Fibroblast of the conjunctiva (primary cell): ENCODE data around the gene HDDC2.
"Not testable (repeated sequence)": the region's sequence is repeated elsewhere in the genome, so short reads cannot be mapped to it uniquely, and the experiment has no call there.

Source experiments
- DNase-seq: peaks from one replicate; pipeline ENCODE4 v3.0.0-alpha.2; 2010; ENCODE audit warnings: low read depth

HDDC2 gene

DNA sequence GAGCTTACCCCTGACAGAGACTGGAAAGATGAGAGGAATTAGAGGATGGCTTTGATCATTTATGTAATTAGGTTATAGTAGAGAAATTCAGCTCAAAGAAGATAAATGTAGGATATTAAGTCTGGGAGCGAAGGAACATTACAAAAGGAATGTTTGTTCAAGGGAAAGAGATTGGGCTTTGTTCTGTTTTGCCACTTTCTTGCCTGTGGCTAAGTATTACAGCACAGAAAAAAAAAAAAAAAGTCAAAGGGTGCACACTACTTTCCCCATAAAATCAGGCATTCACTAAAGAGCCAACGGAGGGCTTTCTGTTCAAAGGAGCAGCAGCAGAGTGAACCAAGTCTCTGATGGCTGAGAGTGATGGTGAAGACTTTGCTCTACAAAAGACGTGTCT, 5.0 kb upstream of the HDDC2 start:
- no peak for DNase-seq

DNA sequence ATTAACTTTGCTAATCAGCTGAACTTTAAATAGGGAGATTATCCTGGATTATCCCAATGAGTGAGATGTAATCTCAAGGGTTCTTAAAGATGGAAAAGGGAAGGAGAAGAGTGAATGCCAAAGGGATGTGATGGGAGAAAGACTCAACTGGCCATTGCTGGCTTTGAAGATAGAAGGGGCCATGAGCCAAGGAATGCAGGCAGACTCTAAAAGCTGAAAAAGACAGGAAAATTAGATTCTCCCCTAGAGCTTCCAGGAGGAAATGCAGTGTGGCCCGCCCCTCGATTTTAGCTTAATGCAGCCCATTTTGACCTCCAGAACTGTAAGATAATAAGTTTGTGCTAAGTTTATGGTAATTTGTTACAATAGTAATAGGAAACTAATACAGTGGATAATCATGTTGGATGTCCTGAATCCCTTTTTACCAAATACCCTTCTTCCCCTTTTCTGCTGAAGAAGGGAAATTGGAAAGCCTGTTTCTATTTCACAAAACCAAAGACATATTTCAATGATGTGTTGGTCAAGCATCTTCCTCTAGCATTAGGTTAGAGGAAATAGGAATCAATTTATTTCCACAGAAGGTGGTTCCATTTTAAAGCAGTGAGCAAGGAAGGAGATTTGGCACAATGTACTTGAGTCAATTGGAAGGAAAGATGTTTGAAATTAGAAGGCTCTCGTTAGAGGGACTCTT, 3.3 kb upstream of the HDDC2 start:
- DNase-seq, result no peak

DNA sequence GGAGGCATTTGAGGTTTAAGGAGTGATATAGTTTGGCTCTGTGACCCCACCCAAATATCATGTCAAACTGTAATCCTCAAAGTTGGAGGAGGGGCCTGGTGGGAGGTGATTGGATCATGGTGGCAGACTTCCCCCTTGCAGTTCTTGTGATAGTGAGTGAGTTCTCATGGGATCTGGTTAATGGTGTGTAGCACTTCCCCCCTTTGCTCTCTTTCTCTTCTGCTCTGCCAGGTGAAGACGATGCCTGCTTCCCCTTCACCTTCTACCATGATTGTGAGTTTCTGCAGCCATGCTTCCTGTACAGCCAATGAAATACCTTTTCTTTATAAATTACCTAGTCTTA, 1.7 kb upstream of the HDDC2 start:
- no peak for DNase-seq

DNA sequence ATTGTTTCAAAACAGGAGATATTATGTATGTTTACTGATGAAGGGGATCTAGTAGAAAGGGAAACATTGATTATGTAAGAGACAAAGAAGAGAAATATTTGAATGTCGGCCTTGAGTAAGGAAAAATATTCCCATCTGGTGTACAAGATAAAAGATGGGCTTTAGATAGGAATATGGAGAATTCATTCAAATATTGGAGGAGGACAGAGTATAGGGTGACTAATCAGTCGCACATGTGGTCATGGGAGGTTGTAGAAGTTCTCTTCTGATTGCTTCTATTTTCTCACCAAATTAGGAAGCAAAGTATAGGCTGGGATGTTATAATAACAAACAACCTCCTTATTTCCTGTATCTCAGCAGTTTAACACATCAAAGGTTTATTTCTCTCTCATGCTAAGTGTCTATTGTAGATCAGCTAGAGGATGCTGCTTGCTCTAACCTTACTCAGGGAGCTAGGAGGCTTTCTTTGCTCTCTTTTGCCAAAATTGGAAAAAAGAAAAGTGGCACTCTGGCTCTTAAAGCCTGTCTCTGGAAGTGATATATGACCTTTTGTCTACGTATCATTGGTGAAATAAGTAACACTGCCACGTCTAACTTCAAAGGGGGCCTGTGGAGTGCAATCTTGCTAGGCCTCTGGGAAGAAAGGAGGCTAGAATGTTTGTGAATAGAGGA, 1.2 kb upstream of the HDDC2 start:
- DNase-seq, result no peak

DNA sequence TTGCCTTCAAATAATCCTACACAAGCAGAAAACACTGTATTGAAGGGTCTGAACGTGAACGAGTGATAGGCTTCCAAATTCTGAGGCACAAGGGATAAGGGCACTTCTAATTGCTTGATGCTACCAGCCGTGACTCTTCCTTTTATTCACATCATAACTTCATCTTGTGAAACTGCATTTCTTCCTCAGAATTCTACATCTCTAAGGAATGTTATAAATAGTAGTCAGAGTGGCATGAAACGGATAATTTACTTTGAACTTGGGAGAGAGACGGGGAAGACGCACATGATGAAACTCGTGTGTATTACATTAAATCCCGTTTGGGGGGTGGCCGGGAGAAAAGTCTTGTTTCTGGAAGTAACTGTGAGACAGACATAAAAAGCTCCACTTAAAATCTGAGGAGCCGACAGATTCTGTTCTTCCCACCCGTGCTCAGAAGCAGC, 754 bp downstream of the HDDC2 start:
- peak; percentile 26 for DNase-seq

DNA sequence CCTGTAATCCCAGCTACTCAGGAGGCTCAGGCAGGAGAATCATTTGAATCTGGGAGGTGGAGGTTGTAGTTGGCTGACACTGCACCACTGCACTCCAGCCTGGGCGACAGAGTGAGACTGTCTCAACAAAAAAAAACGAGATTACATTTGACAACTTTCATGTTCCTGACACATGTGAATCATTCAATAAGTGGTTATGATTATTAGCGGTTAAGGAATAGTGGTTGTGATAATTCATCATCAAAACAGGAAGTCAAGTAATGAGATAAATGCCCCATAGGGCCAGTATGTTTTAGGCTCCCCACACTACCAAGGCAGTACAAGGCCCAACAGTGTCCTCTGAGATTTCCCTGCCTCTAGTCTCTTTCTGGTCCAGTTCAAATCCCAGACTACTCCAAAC, 2.5 kb downstream of the HDDC2 start:
- no peak for DNase-seq

DNA sequence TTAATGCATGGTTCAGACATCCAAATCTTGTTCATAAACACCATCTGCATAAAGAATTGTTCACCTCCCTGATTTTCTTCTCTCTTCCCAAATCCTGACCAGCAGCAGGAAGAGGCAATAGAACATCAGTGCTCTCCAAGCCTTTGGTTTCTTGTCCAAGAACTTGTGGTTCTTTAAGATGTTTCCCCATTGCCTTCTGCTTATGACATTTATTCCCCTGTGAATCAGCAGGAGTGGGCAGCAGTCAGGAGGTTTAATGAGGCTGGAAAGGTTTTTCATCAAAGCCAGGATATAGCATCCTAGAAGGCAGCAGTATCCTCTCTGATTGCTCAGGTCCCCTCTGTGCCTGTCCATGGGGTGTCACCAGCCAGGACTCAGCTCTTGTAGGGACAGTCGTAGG, 5.3 kb downstream of the HDDC2 start:
- DNase-seq, result no peak

DNA sequence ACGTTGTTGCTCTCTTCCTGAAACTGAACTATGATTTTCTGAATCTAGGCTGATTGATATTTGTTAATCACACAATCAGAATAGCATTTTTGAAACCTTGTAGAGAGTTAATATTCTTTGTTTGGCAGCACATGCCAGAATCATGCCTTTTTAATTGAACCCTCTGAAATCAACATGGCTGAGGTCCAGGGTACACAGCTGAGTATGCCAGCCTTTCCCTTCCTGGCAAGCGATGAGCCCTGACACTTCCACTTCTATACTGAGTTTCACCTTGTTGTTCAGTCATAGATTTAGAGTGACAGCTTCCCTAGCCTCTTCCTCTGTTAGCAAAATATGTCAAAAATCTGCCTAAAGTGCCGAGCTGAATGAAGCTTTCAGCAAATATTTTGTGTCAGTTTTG, 6.8 kb downstream of the HDDC2 start:
- no peak for DNase-seq

DNA sequence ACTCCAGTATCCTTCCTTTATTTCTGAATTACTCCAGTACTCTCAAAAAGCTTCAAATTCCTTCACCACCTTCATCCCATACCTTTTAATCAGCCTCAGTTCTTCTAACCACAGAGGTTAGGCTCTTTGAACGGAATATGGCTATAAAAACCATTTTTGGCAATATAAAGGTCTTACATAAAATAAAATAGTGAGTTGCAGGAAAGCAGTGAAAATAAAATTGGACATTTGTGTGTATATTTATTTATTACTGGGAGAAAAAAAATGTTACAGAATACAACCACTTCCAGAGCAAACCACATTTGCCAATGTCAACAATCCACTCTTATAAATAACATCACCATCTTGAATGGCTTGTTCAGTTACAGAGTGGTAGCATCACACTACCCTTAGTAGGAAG, 7.7 kb downstream of the HDDC2 start:
- no peak for DNase-seq

DNA sequence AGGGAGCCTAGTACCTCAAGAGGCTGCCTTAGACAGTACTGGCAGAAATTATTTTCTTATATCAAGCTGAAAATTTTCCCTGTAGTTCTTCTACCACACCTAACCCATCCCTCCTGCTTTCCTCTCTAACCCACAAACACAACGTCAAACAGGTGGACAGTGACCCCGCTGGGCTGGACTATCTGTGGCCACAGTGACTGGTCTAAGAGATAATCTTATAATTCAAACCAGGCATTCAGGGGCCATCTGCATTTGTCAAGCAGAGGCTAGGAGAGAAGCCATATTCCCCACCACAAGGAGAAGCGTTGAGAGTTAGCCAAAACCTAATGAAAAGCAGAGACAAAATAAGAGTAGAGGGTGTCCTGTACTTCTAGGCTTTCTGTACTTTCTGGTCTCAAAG, 8.2 kb downstream of the HDDC2 start:
- no peak for DNase-seq

DNA sequence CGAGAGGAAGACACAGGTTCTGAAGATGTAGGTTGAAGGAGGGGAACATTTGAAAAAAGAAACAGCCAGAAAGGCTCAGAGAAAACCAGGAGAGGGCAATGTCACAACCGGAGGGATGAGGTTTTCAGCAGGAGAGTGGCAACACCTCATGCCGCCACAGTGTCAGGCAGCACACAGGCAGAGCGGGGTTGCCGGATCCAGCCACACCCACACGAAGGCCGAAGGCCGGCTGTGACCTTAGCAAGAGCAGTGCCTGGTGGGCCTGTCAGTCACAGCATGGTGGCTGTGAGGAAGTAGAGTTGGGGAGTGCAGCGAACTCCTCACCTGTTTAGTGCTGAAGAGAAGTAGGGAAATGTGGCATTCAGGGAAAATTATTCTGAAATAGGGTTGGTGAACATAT, 14.0 kb downstream of the HDDC2 start:
- no peak for DNase-seq

DNA sequence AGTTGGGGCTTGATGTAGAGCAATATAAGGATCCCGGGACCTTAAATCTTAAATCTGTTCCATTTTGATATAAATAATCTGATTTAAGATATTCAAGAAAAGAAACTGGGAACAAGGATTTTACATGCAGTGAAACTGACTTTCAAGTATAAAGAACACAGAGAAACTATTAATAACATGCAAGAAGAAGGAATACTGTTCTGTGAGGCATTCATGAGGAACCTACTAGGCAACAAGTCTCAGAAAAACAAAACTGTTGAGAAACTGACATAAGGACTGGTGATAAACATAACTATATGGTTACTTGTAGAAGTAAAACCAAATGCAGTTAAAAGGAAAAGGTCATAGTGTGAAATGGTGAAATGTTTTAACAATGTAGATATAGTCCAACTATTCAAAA, 15.8 kb downstream of the HDDC2 start:
- no peak for DNase-seq

DNA sequence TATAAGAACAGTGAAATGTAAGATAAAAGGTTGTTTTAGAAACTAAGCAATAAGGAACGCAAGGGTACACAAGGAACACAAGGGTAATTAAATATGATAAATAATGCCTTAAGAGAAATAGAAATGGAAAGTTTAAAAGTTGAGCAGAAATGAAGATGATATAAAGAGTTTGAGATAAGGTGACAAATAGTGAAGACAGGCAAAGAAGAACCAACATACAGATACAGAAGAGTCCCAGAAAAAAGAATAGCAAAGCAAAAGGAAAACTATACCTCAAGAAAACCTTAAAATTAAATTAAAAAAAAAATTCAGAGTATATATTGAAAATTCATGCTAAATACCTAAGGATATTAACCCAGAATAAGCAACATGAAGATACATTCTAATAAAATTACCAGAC, 16.4 kb downstream of the HDDC2 start:
- DNase-seq, result no peak

DNA sequence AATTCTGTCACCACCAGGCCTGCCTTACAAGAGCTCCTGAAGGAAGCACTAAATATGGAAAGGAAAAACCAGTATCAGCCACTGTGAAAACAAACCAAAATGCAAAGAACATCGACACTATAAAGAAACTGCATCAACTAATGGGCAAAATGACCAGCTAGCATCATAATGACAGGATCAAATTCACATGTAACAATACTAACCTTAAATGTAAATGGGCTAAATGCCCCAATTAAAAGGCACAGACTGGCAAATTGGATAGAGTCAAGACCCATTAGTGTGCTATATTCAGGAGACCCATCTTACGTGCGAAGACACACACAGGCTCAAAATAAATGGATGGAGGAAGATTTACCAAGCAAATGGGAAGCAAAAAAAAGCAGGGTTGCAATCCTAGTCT, 19.3 kb downstream of the HDDC2 start:
- not testable (repeated sequence) for DNase-seq

DNA sequence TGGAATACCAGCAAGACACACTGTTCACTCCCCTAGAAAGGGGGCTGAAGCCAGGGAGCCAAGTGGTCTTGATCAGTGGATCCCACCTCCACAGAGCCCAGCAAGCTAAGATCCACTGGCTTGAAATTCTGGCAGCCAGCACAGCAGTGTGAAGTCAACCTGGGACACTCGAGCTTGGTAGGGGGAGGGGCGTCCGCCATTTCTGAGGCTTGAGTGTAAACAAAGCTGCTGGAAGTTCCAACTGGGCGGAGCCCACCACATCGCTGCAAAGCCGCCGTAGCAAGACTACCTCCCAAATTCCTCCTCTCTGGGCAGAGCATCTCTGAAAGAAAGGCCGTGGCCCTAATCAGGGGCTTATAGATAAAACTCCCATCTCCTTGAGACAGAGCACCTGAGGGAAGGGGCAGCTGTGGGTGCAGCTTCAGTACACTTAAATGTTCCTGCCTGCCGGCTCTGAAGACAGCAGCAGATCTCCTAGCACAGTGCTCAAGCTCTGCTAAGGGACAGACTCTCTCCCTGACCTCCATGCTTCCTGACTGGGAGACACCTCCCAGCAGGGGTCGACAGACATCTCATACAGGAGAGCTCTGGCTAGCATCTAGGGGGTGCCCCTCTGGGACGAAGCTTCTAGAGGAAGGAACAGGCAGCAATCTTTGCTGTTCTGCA, 21.3 kb downstream of the HDDC2 start:
- DNase-seq, result not testable (repeated sequence)

DNA sequence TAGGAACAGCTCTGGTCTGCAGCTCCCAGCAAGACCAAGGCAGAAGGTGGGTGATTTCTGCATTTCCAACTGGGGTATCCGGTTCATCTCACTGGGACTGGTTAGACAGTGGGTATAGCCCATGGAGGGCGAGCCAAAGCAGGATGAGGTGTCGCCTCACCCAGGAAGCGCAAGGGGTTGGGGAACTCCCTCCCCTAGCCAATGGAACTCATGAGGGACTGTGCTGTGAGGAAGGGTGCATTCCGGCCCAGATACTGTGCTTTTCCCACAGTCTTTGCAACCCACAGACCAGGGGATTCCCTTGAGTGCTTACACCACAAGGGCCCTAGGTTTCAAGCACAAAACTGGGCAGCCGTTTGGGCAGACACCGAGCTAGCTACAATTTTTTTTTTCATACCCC, 21.8 kb downstream of the HDDC2 start:
- no peak for DNase-seq

DNA sequence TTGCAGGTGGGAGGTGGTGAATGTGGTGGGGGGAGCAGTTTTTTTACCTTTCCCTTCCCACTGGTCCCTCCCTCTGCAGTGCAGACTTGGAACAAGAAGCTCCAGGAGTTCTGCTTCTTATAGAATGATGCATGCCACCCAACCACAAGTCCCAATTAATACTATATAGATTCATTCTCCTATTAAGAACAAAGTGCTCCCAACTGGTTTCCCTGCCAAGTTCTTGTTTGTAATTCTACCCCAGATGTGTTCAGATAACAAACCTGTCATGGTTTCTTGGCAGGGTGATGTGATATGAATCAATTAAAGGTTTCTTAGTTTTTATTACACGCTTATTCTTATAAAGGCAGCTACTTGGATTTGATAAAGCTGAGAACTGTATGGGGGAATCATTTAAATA, 23.9 kb downstream of the HDDC2 start:
- no peak for DNase-seq

DNA sequence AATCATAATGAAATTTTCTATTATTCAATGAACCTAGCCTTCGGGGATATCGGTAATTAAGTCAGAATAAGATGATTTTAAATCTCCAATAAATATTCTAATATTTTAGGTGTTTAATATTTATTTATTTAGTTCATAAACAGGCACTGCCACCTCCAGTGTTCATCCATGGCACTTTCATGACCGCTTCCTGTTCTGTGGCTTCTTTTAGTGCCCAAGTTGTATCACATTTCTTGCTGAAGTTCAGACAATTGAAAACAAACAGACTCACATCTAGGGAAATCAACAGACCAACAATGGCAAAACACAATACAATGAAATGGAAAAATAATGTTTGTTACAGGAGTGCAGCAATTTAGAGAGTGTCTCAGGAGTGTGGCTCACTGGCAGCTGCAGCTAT, 26.0 kb downstream of the HDDC2 start:
- no peak for DNase-seq

DNA sequence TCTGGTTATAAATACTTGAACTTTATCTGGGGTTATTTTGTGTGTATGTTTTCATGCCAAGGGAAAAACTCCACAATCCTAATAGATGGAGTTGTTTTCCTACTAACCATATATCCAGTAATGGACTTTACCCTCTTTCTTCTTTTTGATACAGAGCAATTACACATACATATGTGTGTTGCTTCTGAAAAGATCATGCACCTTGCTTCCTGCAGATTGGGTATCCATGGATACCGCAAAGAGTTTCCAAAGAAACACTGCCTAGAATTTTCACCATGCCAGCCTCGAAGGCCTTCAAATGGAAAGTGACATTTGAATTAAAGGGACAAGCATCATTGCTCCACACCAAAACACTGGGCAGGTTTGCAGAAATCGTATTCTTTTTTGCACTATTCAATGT, 26.8 kb downstream of the HDDC2 start:
- DNase-seq, result no peak

DNA sequence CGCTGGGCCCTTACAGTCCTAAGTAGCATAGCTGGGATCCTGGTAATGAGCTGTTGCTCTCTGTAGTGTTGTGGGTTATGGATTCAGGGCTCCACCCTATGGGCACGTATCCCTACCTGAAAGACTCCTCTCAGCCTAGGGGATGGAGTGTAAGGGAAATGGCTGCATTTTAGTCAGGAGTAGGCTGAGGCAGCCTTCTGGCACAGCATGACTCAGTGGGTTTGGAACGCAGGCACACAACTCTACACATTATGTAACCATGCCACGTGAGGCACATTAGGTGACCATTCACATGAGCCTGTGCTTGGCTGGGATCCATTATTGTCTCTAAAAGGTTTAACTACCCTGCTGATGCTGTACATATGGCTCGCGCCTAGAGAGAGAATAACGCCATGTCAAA, 27.8 kb downstream of the HDDC2 start:
- no peak for DNase-seq

DNA sequence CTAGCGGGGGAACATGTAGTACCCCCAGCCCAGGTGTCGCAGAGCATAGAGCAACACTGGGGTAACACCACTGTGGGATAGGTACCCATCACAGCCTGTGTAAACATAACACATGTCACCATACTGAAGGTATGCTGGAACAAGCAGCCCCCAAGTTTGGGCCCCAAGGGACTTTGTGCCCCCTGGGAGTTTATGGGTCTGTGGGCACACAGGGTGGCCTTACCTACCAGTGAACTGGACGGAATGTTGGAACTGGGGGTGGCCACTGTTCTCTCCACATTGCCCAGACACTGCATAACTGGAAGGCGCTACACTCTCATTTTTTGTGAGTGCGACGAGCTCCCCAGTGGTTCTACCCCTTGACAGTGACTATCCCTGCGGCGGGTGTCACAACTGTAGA, 28.5 kb downstream of the HDDC2 start:
- DNase-seq, result no peak

DNA sequence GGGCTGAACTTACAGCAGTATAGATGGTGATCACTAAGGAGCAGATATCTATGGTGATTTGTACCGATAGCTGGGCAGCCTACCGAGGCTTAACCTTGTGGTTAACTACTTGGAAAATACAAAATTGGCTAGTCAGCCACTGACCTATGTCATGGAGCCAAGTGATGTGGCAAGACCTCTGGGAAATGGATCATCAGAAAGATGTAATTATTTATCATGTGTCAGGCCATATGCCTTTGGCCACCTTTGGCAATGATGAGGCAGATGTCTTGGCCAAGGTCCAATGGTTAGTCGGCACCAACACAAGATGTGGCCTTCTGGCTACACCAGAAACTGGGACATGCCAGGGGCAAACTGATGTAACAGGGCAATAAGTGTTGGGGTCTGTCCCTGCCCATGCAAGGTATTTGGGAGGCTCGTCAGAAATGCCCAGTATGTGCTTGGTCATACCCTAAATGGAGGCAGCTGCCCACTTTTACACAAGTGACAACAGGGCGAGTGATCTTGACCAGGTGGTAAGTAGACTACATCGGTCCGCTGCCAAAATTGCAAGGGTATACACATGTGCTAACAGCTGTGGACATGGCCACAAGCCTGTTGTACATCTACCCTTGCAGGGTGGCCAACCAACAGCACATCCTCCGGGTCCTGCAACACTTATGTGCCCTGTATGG, 30.1 kb downstream of the HDDC2 start:
- no peak for DNase-seq

DNA sequence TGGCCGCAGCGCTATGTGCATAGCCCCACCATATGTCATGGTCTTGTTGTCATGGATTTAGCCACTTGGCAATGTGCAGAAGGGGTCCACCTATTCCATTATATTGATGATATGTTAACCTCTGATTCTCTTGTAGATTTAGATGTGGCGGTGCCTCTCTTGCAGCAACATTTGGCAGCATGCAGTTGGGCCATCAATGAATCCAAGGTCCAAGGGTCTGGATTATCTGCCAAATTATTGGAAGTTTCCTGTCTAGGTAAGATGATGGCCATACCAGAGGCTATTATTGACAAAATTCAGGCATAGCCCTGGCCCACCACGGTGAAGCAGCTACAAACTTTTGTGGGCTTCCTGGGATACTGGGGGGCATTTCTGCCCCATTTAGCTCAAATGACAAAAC, 31.4 kb downstream of the HDDC2 start:
- DNase-seq, result no peak
